GM19193 (cell line): ENCODE measurements around the gene ACKR1.

Source experiments
- POLR2A ChIP-seq: IDR thresholded peaks from 4 replicates; pipeline ENCODE4 v1.6.1; 2011; ENCODE audit not compliant: insufficient read depth, insufficient read length; ENCODE audit errors: extremely low read depth

The ACKR1 gene, protein sequence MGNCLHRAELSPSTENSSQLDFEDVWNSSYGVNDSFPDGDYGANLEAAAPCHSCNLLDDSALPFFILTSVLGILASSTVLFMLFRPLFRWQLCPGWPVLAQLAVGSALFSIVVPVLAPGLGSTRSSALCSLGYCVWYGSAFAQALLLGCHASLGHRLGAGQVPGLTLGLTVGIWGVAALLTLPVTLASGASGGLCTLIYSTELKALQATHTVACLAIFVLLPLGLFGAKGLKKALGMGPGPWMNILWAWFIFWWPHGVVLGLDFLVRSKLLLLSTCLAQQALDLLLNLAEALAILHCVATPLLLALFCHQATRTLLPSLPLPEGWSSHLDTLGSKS

GRCh38 chr1:159204161-159205141, at the start of gene ACKR1:
ACKR1 (plus strand) TSS chr1:159204875; CDS start chr1:159204960, 85 bp downstream.
- TF ChIP-seq POLR2A = no peak

GRCh38 chr1:159161001-159161718, 43.5 kb upstream of the ACKR1 start:
- TF ChIP-seq POLR2A = no peak

- TF ChIP-seq POLR2A = no peak
Observed at GRCh38 chr1:159161719-159162026, 43.0 kb upstream of the ACKR1 start.

- TF ChIP-seq POLR2A = no peak
Observed at GRCh38 chr1:159162516-159163265, 42.0 kb upstream of the ACKR1 start.

DNA sequence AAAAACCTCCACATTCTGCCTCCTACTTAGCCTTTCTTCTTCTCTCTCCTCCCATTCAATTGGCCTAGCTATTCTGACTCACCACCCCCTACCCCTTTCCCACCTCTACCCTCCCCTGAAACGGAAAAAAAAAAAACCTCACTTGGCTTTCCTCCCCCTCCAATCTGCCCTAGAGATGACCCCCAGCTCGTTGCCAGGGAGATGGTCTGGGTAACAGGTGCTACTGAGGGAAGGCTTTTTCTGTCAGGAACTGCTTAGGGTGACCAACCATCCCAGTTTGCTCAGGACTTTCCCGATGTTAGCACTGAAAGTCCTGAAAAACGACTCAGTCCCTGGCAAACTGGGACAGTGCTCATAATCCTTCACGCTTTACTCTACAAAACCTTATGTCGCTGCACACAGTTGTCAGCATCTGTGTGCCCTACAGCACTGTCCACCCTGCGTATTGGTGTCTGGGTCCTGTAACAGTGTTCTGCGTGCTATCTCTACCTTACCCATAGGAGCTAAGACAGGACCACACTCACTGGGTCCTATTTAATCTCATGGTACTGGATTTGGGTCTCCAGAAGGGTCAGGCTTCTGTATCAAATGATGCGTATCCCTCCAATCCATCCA, 41.0 kb upstream of the ACKR1 start:
- TF ChIP-seq POLR2A = no peak

GRCh38 chr1:159168043-159168442, 36.6 kb upstream of the ACKR1 start:
- TF ChIP-seq POLR2A = no peak

DNA sequence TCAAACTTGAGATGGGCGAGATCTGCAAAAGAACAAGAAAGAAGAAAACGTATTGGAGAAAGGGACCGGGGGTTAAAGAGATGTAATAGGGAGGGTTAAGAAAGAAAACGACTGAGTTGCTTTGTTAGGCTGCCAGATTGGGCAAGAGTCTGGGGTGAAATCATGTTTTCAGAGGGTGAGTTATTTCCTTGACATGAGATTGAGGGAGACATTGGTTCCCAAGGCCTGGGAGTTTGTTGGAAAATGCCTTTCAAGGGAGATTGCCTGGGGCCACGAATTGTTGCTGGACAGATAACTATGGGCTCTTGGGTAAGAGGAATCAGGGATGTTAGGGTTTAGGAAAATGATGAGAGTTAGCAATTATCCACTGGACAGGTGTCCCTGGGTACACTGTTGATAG, 34.0 kb upstream of the ACKR1 start:
- TF ChIP-seq POLR2A = no peak

DNA sequence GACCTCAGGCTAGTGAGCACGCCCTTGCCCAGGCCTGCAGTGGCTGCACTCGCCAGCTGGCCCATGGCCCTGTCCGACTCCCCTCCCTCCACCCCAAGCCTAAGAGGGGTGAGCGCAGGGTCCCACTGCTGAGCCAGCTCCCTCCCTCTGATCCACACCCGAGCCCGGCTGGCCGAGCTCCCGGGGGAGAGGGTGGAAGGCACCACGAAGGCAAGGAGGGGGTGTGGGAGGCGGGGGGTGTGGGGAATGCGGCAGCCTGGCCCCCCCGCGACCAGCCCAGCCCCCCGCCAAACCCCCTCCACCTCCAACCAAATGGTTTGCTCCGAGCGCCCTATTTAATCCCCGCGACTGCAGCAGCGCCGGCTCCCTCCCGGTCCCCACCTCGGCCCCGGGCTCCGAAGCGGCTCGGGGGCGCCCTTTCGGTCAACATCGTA, 33.4 kb upstream of the ACKR1 start, which contains the start of gene CADM3:
CADM3 (plus strand) TSS at position 362 of the 434 bp plus-strand sequence. CDS start 151 bp downstream, outside the sequence.
- no peak for TF ChIP-seq POLR2A

DNA sequence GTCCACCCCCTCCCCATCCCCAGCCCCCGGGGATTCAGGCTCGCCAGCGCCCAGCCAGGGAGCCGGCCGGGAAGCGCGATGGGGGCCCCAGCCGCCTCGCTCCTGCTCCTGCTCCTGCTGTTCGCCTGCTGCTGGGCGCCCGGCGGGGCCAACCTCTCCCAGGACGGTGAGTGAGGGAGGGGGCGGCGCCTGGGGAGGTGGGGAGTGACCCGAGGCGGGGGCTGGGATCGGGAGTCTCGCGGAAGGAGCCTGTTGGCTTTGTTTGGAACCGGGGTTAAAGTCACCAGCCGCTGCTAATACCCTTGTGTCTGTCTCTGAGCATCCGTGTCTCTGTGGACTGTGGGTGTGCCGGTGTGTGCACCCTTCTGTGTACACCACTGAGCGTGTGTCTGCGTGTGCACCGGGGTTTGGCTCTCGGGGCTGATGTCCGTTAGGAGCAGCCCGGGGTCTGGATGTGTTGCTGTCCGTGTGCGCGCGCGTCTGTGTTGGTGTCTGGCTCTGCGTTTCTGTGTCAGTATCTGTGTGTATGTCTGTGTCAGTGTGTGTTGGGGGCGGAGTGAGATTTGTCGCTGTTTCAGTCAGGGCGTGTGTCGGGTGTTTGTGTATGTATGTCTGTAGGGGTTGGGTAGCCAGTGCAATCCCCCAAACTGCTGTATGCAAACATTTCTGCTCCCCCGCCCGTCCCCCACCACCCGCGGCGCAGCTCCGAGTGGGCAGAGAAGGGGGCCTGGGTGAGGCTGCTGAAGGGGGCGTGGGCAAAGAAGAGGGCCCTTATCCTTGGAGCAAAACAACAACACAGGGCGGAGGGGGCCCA, 32.8 kb upstream of the ACKR1 start:
- TF ChIP-seq POLR2A = no peak

- TF ChIP-seq POLR2A = no peak
Observed at GRCh38 chr1:159172614-159173291, 31.9 kb upstream of the ACKR1 start.

GRCh38 chr1:159173320-159173719, 31.4 kb upstream of the ACKR1 start:
- TF ChIP-seq POLR2A = no peak

DNA sequence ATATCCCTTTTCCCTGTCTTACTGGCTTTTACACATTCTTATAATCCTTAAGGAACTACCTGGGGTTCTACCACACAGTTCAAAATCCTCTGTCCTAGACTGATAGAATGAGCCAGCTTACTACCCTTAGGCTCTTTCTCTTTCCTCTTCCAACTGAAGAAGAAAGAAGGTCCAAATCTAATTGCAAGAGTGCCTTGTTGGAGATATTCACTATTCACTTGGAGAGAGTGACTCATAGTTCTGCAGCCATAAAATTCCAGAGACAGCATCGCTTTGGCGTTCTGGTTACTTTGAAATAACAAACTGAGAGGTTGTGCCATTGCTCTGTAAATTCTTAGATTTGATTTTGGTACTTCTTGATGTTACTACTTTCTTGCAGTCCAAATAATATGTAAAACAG, 29.1 kb upstream of the ACKR1 start:
- no peak for TF ChIP-seq POLR2A
